Measurements from ENCODE around the gene RELA. TPM values are rescaled to one million over a fixed set of nuclear protein-coding genes. Genes with fewer than 3 reads are reported as not detected.
A peak's percentile ranks its signal among the peaks of the same experiment; 100 is the strongest.

The RELA gene
- total and polyA plus RNA-seq, 4 donors, result 14.5 to 57.7 (median 41.7) TPM

GRCh38 chr11:65609665-65610064 lies 53.1 kb downstream of the RELA start:
- no peak for DNase-seq (ENCODE audit: low read depth in 4 of 6, low spot score in 6 of 6)
- 89% methylated on average over 5 of the region's 5 CpGs for WGBS (ENCODE audit: insufficient coverage)
- peaks cover 74% of the 10 kb centered on the region for H3K4me1 ChIP-seq (ENCODE audit: control insufficient read depth, insufficient read depth, low read length)
- no peaks in the 10 kb centered on the region for H3K9me3 ChIP-seq (ENCODE audit: control insufficient read depth, insufficient read depth, low read length)
- H3K27ac ChIP-seq (ENCODE audit: low read depth, low read length), result no peak overlapping the region
- H3K4me3 ChIP-seq (ENCODE audit: low read depth, low read length), result no peak overlapping the region
- no peaks in the 10 kb centered on the region for H3K27me3 ChIP-seq (ENCODE audit: control insufficient read depth, insufficient read depth, low read length)
- peaks cover 68% of the 10 kb centered on the region for H3K36me3 ChIP-seq (ENCODE audit: control insufficient read depth, insufficient read depth, low read length)

GRCh38 chr11:65609229-65609628 lies 53.5 kb downstream of the RELA start:
- no peak overlapping the region for H3K27ac ChIP-seq (ENCODE audit: low read depth, low read length)
- peaks cover 70% of the 10 kb centered on the region for H3K4me1 ChIP-seq (ENCODE audit: control insufficient read depth, insufficient read depth, low read length)
- H3K4me3 ChIP-seq (ENCODE audit: low read depth, low read length), result no peak overlapping the region
- H3K36me3 ChIP-seq (ENCODE audit: control insufficient read depth, insufficient read depth, low read length), result peaks cover 72% of the 10 kb centered on the region
- no peaks in the 10 kb centered on the region for H3K9me3 ChIP-seq (ENCODE audit: control insufficient read depth, insufficient read depth, low read length)
- no peaks in the 10 kb centered on the region for H3K27me3 ChIP-seq (ENCODE audit: control insufficient read depth, insufficient read depth, low read length)
- 51% methylated on average over 3 of the region's 3 CpGs for WGBS (ENCODE audit: insufficient coverage)
- DNase-seq (ENCODE audit: low read depth in 4 of 6, low spot score in 6 of 6), result no peak

DNA sequence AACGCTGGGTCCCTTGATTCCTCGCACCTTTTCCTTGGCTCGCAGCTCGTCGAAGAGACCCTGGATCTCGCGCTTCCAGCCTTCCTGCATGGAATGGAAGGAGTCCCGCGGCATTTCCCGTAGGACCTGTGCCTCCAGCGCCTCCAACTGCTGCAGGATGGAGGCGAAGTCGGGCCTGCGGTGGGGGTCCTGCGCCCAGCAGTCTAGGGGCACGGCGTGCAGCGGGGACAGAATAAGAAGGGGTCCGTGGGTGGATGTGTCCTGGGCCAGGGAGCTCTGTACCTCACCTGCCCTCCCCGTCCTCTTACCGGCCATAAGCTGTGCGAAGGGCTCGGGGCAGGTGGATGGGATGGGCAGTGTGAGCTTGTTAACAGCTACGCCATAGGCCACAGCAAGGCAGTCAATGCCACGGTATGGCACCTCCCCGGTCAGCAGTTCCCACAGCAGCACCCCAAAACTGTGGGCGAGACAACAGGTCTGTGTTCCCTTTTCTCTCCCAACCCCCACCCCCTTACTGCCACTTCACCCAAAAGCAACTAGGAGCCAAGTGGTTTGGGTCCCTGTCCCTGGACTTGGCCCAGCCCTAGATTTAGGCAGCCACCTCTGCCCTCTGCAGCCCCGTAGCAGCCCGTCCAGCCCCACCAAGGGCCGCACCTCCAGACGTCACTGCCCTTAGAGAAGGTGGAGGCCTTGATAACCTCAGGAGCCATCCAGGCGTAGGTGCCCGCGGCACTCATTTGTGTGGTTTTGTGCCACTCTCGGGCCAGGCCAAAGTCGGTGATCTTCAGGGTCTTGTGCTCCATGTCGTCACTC lies 54.9 kb downstream of the RELA start:
- no peak for DNase-seq (ENCODE audit: low read depth in 4 of 6, low spot score in 6 of 6)
- Histone ChIP-seq H3K4me3 (ENCODE audit: low read depth, low read length) (peak overlapping the region; percentile 9), H3K36me3 (ENCODE audit: control insufficient read depth, insufficient read depth, low read length) (peaks cover 72% of the 10 kb centered on the region), H3K27ac (ENCODE audit: low read depth, low read length) (no peak overlapping the region), H3K27me3 (ENCODE audit: control insufficient read depth, insufficient read depth, low read length) (no peaks in the 10 kb centered on the region), H3K4me1 (ENCODE audit: control insufficient read depth, insufficient read depth, low read length) (peaks cover 56% of the 10 kb centered on the region), H3K9me3 (ENCODE audit: control insufficient read depth, insufficient read depth, low read length) (no peaks in the 10 kb centered on the region)
- 50% methylated on average over 31 of the region's 37 CpGs for WGBS (ENCODE audit: insufficient coverage)

- H3K36me3 ChIP-seq (ENCODE audit: control insufficient read depth, insufficient read depth, low read length), result peaks cover 71% of the 10 kb centered on the region
- H3K4me1 ChIP-seq (ENCODE audit: control insufficient read depth, insufficient read depth, low read length), result peaks cover 48% of the 10 kb centered on the region
- H3K4me3 ChIP-seq (ENCODE audit: low read depth, low read length), result peak overlapping the region; percentile 28
- WGBS (ENCODE audit: insufficient coverage), result 2% methylated on average over 67 of the region's 67 CpGs
- no peaks in the 10 kb centered on the region for H3K9me3 ChIP-seq (ENCODE audit: control insufficient read depth, insufficient read depth, low read length)
- no peaks in the 10 kb centered on the region for H3K27me3 ChIP-seq (ENCODE audit: control insufficient read depth, insufficient read depth, low read length)
- H3K27ac ChIP-seq (ENCODE audit: low read depth, low read length), result peak overlapping the region; percentile 51
- DNase-seq (ENCODE audit: low read depth in 4 of 6, low spot score in 6 of 6), result peak; percentile 70 to 98 (median 88)
These were observed 55.7 kb downstream of the RELA start for GRCh38 chr11:65606876-65607613.

GRCh38 chr11:65604258-65604657 lies 58.5 kb downstream of the RELA start:
- no peak overlapping the region for H3K4me3 ChIP-seq (ENCODE audit: low read depth, low read length)
- no peaks in the 10 kb centered on the region for H3K27me3 ChIP-seq (ENCODE audit: control insufficient read depth, insufficient read depth, low read length)
- no peak overlapping the region for H3K27ac ChIP-seq (ENCODE audit: low read depth, low read length)
- peaks cover 21% of the 10 kb centered on the region for H3K4me1 ChIP-seq (ENCODE audit: control insufficient read depth, insufficient read depth, low read length)
- peaks cover 65% of the 10 kb centered on the region for H3K36me3 ChIP-seq (ENCODE audit: control insufficient read depth, insufficient read depth, low read length)
- WGBS (ENCODE audit: insufficient coverage), result 82% methylated on average over 1 of the region's 1 CpG
- H3K9me3 ChIP-seq (ENCODE audit: control insufficient read depth, insufficient read depth, low read length), result no peaks in the 10 kb centered on the region
- no peak for DNase-seq (ENCODE audit: low read depth in 4 of 6, low spot score in 6 of 6)

Small RNAs within 50 kb of the gene (small RNA-seq; reads per million reads assigned to genes)
- gene MIR4489 (ENCODE audit: low replicate concordance) (not detected), gene MIR4690 (ENCODE audit: low replicate concordance) (not detected), gene RN7SL309P (ENCODE audit: low replicate concordance) (not detected)

Other genes starting within 250 kb of the RELA start
- 10 to 100 TPM; 27.4 to 63.7 TPM for gene NEAT1, start 240.1 kb downstream of the RELA start, total RNA-seq
- gene NEAT1, start 240.1 kb downstream of the RELA start, polyA plus RNA-seq (ENCODE audit: insufficient read length in 2 of 2), result 10 to 100 TPM; 63.6 to 73.6 TPM
- over 10,000 TPM in 1 of 2 donors, 1,000 to 10,000 TPM in 1; 7,855 to 14,973 TPM for gene MALAT1, start 163.9 kb downstream of the RELA start, total RNA-seq
- 100 to 1,000 TPM; 557 to 615 TPM for gene MALAT1, start 163.9 kb downstream of the RELA start, polyA plus RNA-seq (ENCODE audit: insufficient read length in 2 of 2)
- 10 to 100 TPM; 41.8 to 79.8 TPM for gene SCYL1, start 137.8 kb downstream of the RELA start, total RNA-seq
- 10 to 100 TPM; 84.0 to 87.5 TPM for gene SCYL1, start 137.8 kb downstream of the RELA start, polyA plus RNA-seq (ENCODE audit: insufficient read length in 2 of 2)
- gene LTBP3, start 104.6 kb downstream of the RELA start, total RNA-seq, result 10 to 100 TPM; 47.5 to 68.7 TPM
- 100 to 1,000 TPM; 158 to 198 TPM for gene LTBP3, start 104.6 kb downstream of the RELA start, polyA plus RNA-seq (ENCODE audit: insufficient read length in 2 of 2)
- 10 to 100 TPM; 14.7 to 25.6 TPM for gene ZNRD2, start 92.4 kb downstream of the RELA start, total RNA-seq
- gene ZNRD2, start 92.4 kb downstream of the RELA start, polyA plus RNA-seq (ENCODE audit: insufficient read length in 2 of 2), result 10 to 100 TPM; 82.5 to 87.2 TPM
- gene FAM89B, start 90.4 kb downstream of the RELA start, total RNA-seq, result 10 to 100 TPM in 1 of 2 donors, 1 to 10 TPM in 1; 7.0 to 49.2 TPM
- gene FAM89B, start 90.4 kb downstream of the RELA start, polyA plus RNA-seq (ENCODE audit: insufficient read length in 2 of 2), result 10 to 100 TPM; 48.6 to 49.0 TPM
- 10 to 100 TPM; 13.9 to 24.0 TPM for gene EHBP1L1, start 86.9 kb downstream of the RELA start, total RNA-seq
- 10 to 100 TPM; 20.3 to 30.1 TPM for gene EHBP1L1, start 86.9 kb downstream of the RELA start, polyA plus RNA-seq (ENCODE audit: insufficient read length in 2 of 2)
- gene KCNK7, start 67.1 kb downstream of the RELA start, total RNA-seq, result under 1 TPM; 0.20 to 0.44 TPM
- under 1 TPM; 0.77 to 0.90 TPM for gene KCNK7, start 67.1 kb downstream of the RELA start, polyA plus RNA-seq (ENCODE audit: insufficient read length in 2 of 2)
- gene MAP3K11, start 48.7 kb downstream of the RELA start, total RNA-seq, result 10 to 100 TPM; 16.8 to 28.9 TPM
- gene MAP3K11, start 48.7 kb downstream of the RELA start, polyA plus RNA-seq (ENCODE audit: insufficient read length in 2 of 2), result 10 to 100 TPM; 31.2 to 38.1 TPM
- 10 to 100 TPM; 10.4 to 15.3 TPM for gene PCNX3, start 47.1 kb downstream of the RELA start, total RNA-seq
- 10 to 100 TPM; 35.7 to 41.6 TPM for gene PCNX3, start 47.1 kb downstream of the RELA start, polyA plus RNA-seq (ENCODE audit: insufficient read length in 2 of 2)
- 10 to 100 TPM; 10.6 to 34.2 TPM for gene SIPA1, start 24.8 kb downstream of the RELA start, total RNA-seq
- gene SIPA1, start 24.8 kb downstream of the RELA start, polyA plus RNA-seq (ENCODE audit: insufficient read length in 2 of 2), result 10 to 100 TPM; 35.4 to 43.6 TPM
- gene KAT5, start 49.3 kb upstream of the RELA start, total RNA-seq, result 10 to 100 TPM; 41.5 to 74.5 TPM
- 10 to 100 TPM; 80.3 to 81.2 TPM for gene KAT5, start 49.3 kb upstream of the RELA start, polyA plus RNA-seq (ENCODE audit: insufficient read length in 2 of 2)
- gene RNASEH2C, start 57.9 kb upstream of the RELA start, total RNA-seq, result 10 to 100 TPM; 11.8 to 52.6 TPM
- gene RNASEH2C, start 57.9 kb upstream of the RELA start, polyA plus RNA-seq (ENCODE audit: insufficient read length in 2 of 2), result 10 to 100 TPM; 48.0 to 56.5 TPM
- gene AP5B1, start 118.1 kb upstream of the RELA start, total RNA-seq, result 1 to 10 TPM; 5.0 to 6.4 TPM
- gene AP5B1, start 118.1 kb upstream of the RELA start, polyA plus RNA-seq (ENCODE audit: insufficient read length in 2 of 2), result 1 to 10 TPM; 6.9 to 9.3 TPM
- not detected for gene OVOL1, start 124.1 kb upstream of the RELA start, total RNA-seq
- under 1 TPM in 1 of 2 donors, not detected in 1; 0.09 TPM for gene OVOL1, start 124.1 kb upstream of the RELA start, polyA plus RNA-seq (ENCODE audit: insufficient read length in 2 of 2)
- gene SNX32, start 171.0 kb upstream of the RELA start, total RNA-seq, result 1 to 10 TPM; 3.3 to 4.0 TPM
- 10 to 100 TPM in 1 of 2 donors, 1 to 10 TPM in 1; 9.7 to 22.1 TPM for gene SNX32, start 171.0 kb upstream of the RELA start, polyA plus RNA-seq (ENCODE audit: insufficient read length in 2 of 2)
- 100 to 1,000 TPM; 472 to 682 TPM for gene CFL1, start 195.3 kb upstream of the RELA start, total RNA-seq
- gene CFL1, start 195.3 kb upstream of the RELA start, polyA plus RNA-seq (ENCODE audit: insufficient read length in 2 of 2), result 1,000 to 10,000 TPM; 1,362 to 1,371 TPM
- gene MUS81, start 197.5 kb upstream of the RELA start, total RNA-seq, result 10 to 100 TPM; 24.9 to 49.7 TPM
- gene MUS81, start 197.5 kb upstream of the RELA start, polyA plus RNA-seq (ENCODE audit: insufficient read length in 2 of 2), result 10 to 100 TPM; 57.4 to 62.0 TPM
- 10 to 100 TPM; 21.2 to 84.5 TPM for gene EFEMP2, start 209.9 kb upstream of the RELA start, total RNA-seq
- gene EFEMP2, start 209.9 kb upstream of the RELA start, polyA plus RNA-seq (ENCODE audit: insufficient read length in 2 of 2), result 10 to 100 TPM; 73.6 to 94.1 TPM
- under 1 TPM; 0.20 to 0.39 TPM for gene CTSW, start 216.9 kb upstream of the RELA start, total RNA-seq
- gene CTSW, start 216.9 kb upstream of the RELA start, polyA plus RNA-seq (ENCODE audit: insufficient read length in 2 of 2), result under 1 TPM; 0.51 to 0.96 TPM
- 100 to 1,000 TPM in 1 of 2 donors, 10 to 100 TPM in 1; 79.4 to 139 TPM for gene FIBP, start 225.6 kb upstream of the RELA start, total RNA-seq
- 100 to 1,000 TPM; 144 to 158 TPM for gene FIBP, start 225.6 kb upstream of the RELA start, polyA plus RNA-seq (ENCODE audit: insufficient read length in 2 of 2)
- 10 to 100 TPM; 15.7 to 23.5 TPM for gene CCDC85B, start 227.8 kb upstream of the RELA start, total RNA-seq
- 10 to 100 TPM; 50.2 to 53.9 TPM for gene CCDC85B, start 227.8 kb upstream of the RELA start, polyA plus RNA-seq (ENCODE audit: insufficient read length in 2 of 2)
- gene FOSL1, start 237.5 kb upstream of the RELA start, total RNA-seq, result under 1 TPM in 1 of 2 donors, not detected in 1; 0.20 TPM
- gene FOSL1, start 237.5 kb upstream of the RELA start, polyA plus RNA-seq (ENCODE audit: insufficient read length in 2 of 2), result under 1 TPM; 0.36 to 0.41 TPM